ENCODE results near the gene PTPRA. TPM values are rescaled to one million over a fixed set of nuclear protein-coding genes. Genes with fewer than 3 reads are reported as not detected.

PTPRA gene
- total RNA-seq, 6 experiments from 2014 or later = 15.7 to 22.1 (median 18.6) TPM

DNA sequence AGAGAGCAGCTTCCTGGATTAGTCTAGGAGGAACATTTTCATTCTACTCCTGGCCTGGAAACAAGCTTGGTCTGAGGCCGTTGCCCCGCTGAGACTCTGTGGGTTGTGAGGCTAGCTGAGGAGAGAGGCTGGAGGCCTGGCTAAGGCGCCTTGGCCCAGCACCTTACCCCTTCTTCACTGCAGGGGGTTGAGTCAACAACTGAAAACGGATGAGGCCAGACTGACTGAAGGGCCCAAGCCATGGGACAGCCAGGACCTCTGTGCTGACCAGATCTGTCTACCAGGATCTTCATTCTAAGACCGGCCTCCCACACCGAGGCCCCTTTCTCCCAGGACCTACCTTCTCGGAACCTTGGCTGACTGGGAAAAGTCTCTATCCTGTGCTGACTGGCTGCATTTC lies 214.8 kb downstream of the PTPRA start:
- no peak for DNase-seq
- WGBS (ENCODE audit: insufficient coverage, low coverage, low lambda C conversion rate, missing lambda C conversion rate) = no CpG with 5 or more reads among the region's 7 CpGs
- TF ChIP-seq, protein P1, sequence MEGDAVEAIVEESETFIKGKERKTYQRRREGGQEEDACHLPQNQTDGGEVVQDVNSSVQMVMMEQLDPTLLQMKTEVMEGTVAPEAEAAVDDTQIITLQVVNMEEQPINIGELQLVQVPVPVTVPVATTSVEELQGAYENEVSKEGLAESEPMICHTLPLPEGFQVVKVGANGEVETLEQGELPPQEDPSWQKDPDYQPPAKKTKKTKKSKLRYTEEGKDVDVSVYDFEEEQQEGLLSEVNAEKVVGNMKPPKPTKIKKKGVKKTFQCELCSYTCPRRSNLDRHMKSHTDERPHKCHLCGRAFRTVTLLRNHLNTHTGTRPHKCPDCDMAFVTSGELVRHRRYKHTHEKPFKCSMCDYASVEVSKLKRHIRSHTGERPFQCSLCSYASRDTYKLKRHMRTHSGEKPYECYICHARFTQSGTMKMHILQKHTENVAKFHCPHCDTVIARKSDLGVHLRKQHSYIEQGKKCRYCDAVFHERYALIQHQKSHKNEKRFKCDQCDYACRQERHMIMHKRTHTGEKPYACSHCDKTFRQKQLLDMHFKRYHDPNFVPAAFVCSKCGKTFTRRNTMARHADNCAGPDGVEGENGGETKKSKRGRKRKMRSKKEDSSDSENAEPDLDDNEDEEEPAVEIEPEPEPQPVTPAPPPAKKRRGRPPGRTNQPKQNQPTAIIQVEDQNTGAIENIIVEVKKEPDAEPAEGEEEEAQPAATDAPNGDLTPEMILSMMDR (IDR thresholded peaks at IDR 0.05) = no peak
- no peak for TF ChIP-seq POLR2A (IDR thresholded peaks at IDR 0.05)
- Histone ChIP-seq H3K4me3 (no peak overlapping the region), H3K27me3 (no peaks in the 10 kb centered on the region), H3K9me3 (no peaks in the 10 kb centered on the region), H3K36me3 (no peaks in the 10 kb centered on the region), H3K27ac (no peak overlapping the region), H3K4me1 (peaks cover 0 to 4% (median 0%) of the 10 kb centered on the region in 4 donors)
- intact Hi-C loops (cut with DNase I) = no loop called here
- ATAC-seq = no peak

Other genes starting within 250 kb of the PTPRA start
- gene NOP56, start 220.8 kb upstream of the PTPRA start, total RNA-seq = 10 to 100 TPM; 32.7 to 60.9 (median 42.7) TPM
- 10 to 100 TPM; 37.6 to 78.1 (median 43.6) TPM for gene IDH3B, start 209.3 kb upstream of the PTPRA start, total RNA-seq
- gene EBF4, start 180.7 kb upstream of the PTPRA start, total RNA-seq = 10 to 100 TPM in 1 of 6 experiments, 1 to 10 TPM in 5; 2.8 to 16.6 (median 6.2) TPM
- gene CPXM1, start 72.9 kb upstream of the PTPRA start, total RNA-seq = under 1 TPM in 3 of 6 experiments, not detected in 3; 0.07 to 0.16 (median 0.12) TPM
- not detected for gene C20orf141, start 58.5 kb upstream of the PTPRA start, total RNA-seq
- gene TMEM239, start 57.1 kb upstream of the PTPRA start, total RNA-seq = not detected
- 10 to 100 TPM in 5 of 6 experiments, 1 to 10 TPM in 1; 9.6 to 22.2 (median 18.6) TPM for gene PCED1A, start 32.8 kb upstream of the PTPRA start, total RNA-seq
- gene VPS16, start 32.7 kb upstream of the PTPRA start, total RNA-seq = 10 to 100 TPM; 17.2 to 22.2 (median 19.1) TPM
- under 1 TPM in 3 of 6 experiments, not detected in 3; 0.55 to 0.81 (median 0.66) TPM for gene GNRH2, start 170.1 kb downstream of the PTPRA start, total RNA-seq
- gene MRPS26, start 172.6 kb downstream of the PTPRA start, total RNA-seq = 10 to 100 TPM; 27.8 to 59.1 (median 38.0) TPM
- 10 to 100 TPM in 2 of 6 experiments, 1 to 10 TPM in 4; 1.8 to 41.2 (median 7.0) TPM for gene OXT, start 198.1 kb downstream of the PTPRA start, total RNA-seq
- gene AVP, start 211.2 kb downstream of the PTPRA start, total RNA-seq = under 1 TPM in 2 of 6 experiments, not detected in 4; 0.74 to 0.93 TPM

Data from right lobe of liver (tissue), 6 donors.